Measurements from ENCODE around the gene SYNGR3. TPM values are rescaled to one million over a fixed set of nuclear protein-coding genes. Genes with fewer than 3 reads are reported as not detected.

SYNGR3 gene
- total RNA-seq, 1 donor, result 2.6 TPM

DNA sequence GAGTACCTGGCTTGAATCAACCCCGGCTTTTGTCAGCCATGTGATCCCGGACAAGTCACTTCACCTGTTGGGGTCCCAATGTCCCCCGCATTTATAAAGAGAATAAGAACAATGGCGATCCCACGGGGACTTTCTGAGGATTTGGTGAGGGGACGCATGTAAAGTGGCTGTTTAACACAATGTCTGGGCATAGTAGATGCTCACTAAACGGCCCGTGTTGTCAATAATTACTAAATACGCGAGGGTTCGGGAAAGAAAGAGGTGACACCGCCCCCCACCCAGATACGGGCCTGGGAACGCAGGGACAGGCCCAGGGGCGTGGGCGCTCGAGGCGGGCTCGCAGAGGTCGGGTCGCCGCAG, 1.8 kb downstream of the SYNGR3 start:
- peak overlapping the region; percentile 40 for H3K4me3 ChIP-seq (ENCODE audit: low read depth, low read length)
- no peak for DNase-seq (ENCODE audit: low read depth)

DNA sequence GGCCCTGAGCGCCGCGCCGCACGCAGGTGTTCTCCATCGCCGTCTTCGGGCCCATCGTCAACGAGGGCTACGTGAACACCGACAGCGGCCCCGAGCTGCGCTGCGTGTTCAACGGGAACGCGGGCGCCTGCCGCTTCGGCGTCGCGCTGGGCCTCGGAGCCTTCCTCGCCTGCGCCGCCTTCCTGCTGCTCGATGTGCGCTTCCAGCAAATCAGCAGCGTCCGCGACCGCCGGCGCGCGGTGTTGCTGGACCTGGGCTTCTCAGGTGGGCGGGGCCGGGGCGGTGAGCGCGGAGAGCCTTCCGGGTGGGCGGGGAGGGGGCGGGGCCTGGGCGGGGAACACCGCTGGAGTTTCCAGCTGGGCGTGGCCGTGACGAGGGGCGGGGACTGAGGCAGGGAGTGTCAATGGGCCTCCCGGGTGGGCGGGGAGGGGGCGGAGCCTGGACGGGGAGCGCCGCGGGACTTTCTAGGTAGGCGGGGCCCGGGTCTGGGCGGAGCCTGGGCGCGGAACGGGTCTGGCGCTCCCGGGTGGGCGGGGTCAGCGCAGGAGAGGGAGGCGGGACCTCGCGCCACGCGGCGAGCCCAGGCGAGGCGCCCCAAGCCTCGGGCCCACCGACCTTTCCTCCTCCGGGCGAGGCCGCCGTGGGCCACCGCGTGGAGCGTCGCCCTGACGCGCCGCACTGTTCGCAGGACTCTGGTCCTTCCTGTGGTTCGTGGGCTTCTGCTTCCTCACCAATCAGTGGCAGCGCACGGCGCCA, 2.4 kb downstream of the SYNGR3 start:
- no peak for TF ChIP-seq CTCF (IDR thresholded peaks at IDR 0.05; ENCODE audit: insufficient read depth, low read depth, low read length)
- peak overlapping the region; percentile 40 for H3K4me3 ChIP-seq (ENCODE audit: low read depth, low read length)

More for the DNA sequence above, 1.8 kb downstream of the SYNGR3 start:
- no peak for TF ChIP-seq CTCF (IDR thresholded peaks at IDR 0.05; ENCODE audit: insufficient read depth, low read depth, low read length)

GRCh38 chr16:1992704-1993317, 3.0 kb downstream of the SYNGR3 start:
- TF ChIP-seq CTCF (IDR thresholded peaks at IDR 0.05; ENCODE audit: insufficient read depth, low read depth, low read length), result no peak
- H3K4me3 ChIP-seq (ENCODE audit: low read depth, low read length), result no peak overlapping the region
- no peak for DNase-seq (ENCODE audit: low read depth)

More for the DNA sequence above, 2.4 kb downstream of the SYNGR3 start:
- DNase-seq (ENCODE audit: low read depth), result peak; percentile 89

DNA sequence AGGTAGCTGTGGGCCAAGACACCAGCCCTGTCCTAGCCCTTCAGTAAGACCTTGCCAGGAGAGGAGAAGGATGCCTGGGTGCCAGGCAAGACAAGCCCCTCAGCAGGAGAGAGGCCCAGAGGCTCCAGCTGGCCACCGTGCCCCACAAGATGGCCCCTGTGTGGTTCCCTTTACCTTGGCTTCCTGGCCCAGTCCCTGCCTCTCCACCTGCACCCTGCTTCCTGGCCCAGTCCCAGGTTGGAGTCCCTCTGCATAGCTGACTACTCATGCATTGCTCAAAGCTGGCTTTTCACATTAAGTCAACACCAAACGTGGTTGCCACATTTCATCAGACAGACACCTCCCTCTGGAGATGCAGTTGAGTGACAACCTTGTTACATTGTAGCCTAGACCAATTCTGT, 4.0 kb downstream of the SYNGR3 start:
- TF ChIP-seq CTCF (IDR thresholded peaks at IDR 0.05; ENCODE audit: insufficient read depth, low read depth, low read length), result no peak
- DNase-seq (ENCODE audit: low read depth), result no peak
- no peak overlapping the region for H3K4me3 ChIP-seq (ENCODE audit: low read depth, low read length)

DNA sequence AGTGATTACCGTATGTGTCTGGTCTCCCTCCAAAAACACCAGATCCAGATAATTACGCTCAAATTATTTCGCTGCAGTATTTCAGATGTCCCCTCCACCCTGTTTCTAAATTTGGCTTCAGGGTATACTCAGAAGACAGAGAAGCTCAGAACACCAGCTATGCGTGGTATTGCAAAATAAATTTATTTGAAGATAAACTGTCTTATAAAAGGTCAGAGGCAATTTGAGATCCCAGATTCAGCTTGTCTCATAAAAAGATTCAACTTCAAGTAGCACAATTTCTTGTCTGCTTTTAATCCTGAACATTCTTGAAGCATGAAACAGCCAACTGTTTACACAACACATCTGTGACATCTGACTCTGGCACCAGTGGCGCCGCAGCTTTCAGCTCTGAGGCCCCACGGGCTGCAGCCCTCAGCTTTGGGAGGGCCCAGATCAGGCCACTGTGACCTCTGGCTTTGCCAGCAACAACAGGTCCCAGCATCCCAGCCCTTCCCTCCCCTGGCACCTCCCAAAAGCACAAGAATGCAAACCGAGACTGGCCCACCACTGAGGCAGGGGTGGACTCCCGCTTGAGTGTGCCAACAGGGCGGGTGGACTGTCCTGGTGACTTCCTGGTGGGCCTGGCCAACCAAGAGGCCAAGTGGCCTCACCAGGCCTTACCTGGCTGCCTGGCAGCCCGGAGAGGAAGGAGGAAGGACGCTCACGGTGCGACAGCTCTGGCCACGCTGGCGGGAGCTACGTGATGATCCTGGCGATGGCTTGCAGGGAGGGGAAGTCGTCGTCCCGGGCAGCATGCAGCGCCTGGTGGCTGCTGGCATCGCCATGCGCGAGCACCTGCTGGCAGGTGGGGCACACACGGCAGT, 8.0 kb downstream of the SYNGR3 start:
- DNase-seq (ENCODE audit: low read depth), result peak; percentile 97
- no peak overlapping the region for H3K4me3 ChIP-seq (ENCODE audit: low read depth, low read length)
- TF ChIP-seq CTCF (IDR thresholded peaks at IDR 0.05; ENCODE audit: insufficient read depth, low read depth, low read length), result no peak

DNA sequence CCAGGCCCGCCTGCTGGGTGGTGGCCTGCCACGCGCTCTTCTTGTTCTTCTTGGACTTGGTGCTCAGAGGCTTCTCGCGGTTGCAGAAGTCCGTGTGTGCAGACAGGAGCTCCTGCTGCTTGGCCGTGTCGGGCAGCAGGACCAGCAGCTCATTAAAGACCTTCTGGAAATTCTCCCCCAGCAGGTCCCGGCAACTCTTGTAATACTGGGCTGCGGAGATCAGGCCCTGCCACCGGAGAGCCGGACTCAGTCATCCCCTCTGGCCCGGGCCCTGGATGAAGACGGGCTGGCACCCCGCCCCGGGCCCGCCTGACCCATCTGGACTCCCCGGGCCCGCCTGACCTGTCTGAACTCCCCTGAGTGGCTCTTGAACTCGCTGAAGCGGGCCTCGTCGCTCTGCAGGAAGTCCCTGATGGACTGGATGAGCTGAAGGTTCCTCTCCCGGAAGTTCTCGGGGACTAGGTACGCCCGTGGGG, 8.6 kb downstream of the SYNGR3 start:
- DNase-seq (ENCODE audit: low read depth), result peak; percentile 40
- no peak overlapping the region for H3K4me3 ChIP-seq (ENCODE audit: low read depth, low read length)
- TF ChIP-seq CTCF (IDR thresholded peaks at IDR 0.05; ENCODE audit: insufficient read depth, low read depth, low read length), result no peak

Data from fibroblast of villous mesenchyme (primary cell).